Measurements from ENCODE around the gene GABRD.

Gene GABRD

DNA sequence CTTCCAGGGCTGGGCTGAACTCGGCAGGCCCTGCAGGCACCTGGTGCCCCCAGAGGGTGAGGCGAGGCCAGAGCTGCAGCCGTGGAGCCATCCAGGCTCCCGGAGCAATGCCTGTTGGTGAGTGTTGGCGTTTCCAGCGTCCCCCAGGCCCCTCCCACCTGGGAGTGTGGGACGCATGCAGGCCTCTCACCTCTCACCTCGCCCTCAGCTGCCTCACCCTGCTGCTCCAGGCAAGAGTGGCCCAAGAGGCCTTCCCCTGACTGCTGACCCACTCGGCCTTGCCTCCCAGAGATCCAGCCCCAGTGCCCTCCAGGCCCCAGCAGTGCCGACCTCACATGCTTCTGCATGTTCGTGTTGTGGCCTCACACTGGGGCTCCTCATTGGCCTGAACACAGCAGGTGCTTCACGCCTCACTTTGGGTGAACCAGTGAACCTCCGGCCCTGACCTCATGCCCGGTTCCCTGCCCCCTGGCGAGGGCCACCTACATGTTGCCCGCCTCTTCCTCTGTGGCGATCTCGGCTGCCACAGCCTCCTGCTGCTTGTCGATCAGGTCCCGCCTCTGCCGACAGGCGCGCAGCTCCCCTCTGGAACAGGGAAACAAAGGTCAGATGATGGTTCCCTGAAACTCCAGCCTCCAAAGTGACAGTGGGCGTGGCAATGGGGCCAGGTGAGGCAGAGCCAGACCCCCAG is 32.5 kb upstream of the GABRD start:
- DNase-seq, result no peak

DNA sequence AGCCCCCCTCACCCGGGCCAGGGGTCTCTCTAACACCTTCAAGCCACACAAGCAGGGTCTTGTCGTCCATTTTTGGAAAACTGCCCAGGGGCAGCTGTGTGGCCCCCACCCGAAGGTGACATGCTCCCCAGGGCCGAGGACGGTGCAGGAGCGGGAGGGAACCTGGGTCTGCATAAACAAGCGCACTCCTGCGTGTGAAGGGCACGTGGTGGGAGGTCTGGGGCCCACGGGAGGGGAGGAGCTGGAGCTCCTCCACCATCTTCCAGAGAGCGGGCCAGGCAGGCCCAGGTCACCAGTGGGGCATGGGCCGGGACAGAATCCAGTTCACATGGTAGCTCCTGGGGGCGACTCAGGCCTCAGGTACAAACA is 32.0 kb upstream of the GABRD start:
- DNase-seq, result no peak

DNA sequence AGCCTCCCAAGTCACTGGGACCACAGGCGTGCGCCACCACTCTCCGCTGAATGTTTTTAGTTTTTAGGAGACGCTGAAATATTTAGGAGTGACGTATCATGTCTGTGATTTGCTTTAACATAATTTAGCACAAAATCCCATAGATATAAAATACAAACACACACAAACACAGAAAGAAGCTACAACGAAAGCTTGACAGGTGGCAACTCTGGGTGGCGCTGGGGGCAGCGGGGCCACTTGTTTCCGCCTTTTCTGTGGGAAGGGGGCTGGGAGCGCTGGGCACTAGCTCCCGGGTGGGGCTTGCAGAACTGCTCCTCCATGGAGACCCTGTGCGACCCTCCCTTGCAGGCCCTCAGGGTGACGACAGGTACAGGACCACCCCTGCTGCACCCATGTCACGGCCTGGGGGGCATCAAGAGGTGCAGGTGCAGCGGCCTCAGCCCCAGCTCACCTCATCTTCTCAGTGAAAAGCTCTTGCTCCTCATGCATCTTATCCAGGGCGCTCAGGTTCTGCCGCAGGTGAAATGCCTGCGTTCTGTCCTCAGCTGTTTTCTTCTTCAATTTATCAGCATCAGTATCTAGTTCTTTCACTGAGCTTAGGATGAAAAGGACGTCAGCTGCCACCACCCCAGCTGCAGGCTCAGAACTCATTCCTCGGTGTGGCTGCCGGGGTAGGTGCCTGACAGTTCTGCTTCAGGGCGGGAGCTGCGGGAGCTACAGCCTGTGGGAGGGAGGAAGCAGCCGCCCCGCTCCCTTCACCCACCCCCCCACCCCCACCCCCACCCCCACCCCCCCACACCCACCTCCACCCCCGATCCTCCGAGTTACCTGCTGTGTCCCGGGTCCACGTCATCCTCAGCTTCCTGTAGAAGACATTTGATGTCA is 30.8 kb upstream of the GABRD start:
- DNase-seq, result no peak

DNA sequence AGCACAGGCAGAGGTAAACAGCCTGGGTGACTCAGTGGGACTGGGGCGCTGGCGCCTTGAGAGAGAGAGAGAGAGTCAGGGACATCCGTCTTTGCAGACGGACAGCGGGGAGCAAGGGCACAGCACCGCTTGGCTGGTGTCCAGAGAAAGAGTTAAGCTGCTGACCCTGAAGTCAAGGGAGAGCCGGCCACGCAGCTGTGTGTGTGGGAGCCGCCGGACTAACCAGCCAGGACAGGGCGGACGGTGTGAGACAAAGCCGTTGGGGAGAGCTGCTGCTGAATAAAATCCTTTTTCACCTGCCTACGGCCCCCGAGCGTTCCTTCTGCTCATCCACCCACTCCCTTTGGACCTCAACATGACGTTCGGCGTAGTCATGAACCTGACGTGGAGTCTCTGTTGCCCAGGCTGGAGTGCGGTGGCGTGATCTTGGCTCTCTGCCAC is 30.0 kb upstream of the GABRD start:
- no peak for DNase-seq

GRCh38 chr1:1989789-1990188 is 29.4 kb upstream of the GABRD start:
- no peak for DNase-seq

DNA sequence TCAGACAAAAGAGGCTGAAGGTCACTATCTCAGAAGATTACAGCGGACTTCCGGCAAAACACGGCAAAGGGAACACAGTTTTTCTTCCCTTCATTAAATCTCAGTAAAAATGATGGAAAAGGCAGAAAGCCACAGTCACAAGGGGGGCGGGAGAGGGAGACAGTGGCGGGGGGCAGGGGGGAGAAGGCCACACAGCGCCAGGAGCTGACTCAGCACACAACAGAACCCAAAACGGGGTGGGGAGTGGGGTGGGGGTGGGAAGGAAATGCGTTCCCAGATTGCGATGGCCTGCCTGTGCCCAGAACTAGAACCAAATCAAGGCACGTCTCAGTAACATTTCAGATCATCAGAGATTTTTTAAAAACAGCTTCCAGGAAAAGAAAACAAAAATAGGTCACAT is 28.9 kb upstream of the GABRD start:
- DNase-seq, result no peak

DNA sequence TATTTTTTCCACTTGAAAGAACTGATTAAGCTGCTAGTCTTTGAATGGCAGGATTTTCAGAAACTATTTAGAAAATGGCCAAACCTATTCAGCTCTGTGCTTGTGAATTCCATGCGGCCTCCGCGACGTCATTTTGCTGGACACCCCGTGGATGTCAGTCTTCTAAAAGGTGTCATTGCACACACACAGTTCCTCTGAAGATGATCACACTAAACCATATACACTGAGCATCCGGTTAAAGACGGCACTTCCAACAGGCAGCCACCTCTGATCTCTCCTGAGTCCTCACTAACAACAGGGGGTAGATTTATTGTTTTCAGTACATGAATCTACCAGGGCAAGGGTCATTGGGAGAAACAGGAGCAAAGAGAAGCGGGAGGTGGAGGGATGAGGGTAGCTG is 24.6 kb upstream of the GABRD start:
- no peak for DNase-seq

- DNase-seq, result no peak
Measured at GRCh38 chr1:1996207-1996651, 22.9 kb upstream of the GABRD start.

DNA sequence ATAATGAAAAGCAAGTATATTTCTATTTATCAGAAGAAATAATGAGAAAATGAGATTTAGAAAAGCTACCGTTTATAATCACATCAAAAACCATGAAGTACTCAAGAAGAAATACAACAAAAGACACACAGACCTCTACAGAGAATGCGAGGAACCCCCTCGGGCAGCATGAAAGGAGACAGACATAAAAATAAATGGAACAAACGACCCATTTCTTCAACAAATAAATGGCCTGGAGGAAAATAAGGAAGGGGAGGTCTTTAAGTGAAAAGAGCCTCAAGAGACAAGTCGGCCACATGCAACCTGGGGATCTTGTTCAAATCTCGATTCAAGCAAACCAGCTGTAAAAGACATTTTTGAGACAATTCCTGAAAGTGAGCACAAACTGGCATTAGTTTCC is 21.6 kb upstream of the GABRD start:
- DNase-seq, result no peak

DNA sequence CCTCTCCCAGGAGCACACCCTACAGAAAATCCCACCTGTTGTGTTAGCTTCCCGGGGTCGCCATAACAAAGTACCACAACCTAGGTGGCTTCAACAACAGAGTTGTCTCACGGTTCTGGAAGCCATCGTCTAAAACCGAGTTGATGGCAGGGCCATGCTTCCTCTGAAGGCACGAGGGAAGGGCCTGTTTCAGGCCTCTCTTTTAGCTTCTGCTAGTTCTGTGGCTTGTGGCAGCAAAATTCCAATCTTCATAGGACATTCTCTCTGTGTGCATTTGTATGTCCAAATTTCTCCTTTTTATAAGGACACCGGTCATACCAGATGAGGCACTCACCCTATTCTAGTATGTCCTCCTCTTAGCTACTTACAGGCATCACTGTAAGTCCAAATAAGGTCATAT is 18.7 kb upstream of the GABRD start:
- no peak for DNase-seq

- no peak for DNase-seq
Measured at GRCh38 chr1:2000850-2001249, 18.3 kb upstream of the GABRD start.

DNA sequence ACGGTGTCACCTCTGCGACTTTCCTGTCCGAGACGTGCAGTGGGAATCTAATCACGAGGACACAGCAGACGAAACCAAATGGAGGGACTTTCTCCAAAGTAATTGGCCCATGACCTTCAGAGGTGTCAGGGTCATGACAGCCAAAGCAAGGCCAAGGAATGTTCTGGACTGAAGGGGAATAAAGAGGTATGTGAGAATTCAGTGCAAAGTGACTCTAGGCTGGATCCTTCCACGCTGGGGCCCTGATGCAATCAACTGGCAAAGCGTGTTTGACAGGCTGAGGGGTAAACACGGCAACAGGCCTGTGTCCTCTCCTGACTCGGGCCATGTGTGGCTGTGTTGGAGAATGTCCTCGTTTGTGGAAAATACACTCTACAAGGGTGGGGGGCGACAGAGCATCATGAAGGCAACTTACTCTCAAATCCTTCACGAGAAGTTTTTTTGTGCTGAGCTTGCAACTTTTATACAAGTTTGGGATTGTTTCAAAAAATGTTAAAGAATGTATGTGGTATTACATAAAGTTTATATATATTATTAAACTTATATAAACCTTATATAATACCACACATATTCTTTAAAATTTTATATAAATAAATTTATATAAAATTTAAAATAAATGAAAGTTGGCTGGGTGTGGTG is 17.3 kb upstream of the GABRD start:
- no peak for DNase-seq

- DNase-seq, result no peak
Measured at GRCh38 chr1:2003541-2004131, 15.5 kb upstream of the GABRD start, which contains the start of gene CFAP74. Gene CFAP74 (minus strand): TSS chr1:2003786. CDS start chr1:1990956, 12,830 bp downstream.

DNA sequence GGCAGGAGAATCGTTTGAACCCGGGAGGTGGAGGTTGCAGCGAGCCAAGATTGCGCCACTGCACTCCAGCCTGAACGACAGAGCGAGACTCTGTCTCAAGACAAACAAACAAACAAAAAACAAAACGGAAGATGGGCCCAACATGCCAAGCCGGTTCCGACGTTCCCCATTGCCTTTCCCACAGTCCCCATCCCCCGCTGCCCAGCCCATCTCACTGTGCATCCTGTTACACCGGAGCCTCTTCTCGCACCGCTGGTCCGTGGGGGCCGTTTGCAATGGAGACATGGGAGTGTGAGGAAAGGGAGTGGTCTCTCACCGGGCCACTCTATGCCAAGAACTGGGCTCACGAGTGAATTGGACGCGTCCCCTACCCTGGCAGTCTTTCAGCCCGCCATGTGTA is 14.3 kb upstream of the GABRD start:
- no peak for DNase-seq

- no peak for DNase-seq
Measured at GRCh38 chr1:2009101-2010053, 9.8 kb upstream of the GABRD start.

- DNase-seq, result no peak
Measured at GRCh38 chr1:2014181-2014580, 5.0 kb upstream of the GABRD start.

GRCh38 chr1:2014741-2015735 is 4.1 kb upstream of the GABRD start:
- DNase-seq, result no peak

GRCh38 chr1:2016123-2016522 is 3.0 kb upstream of the GABRD start:
- no peak for DNase-seq

GRCh38 chr1:2018217-2019171 is 651 bp upstream of the GABRD start:
- no peak for DNase-seq

All from activated CD4-positive, CD25-positive, alpha-beta regulatory T cell (primary cell).